K562 (cell line): Measurements from ENCODE around the gene WDR31. TPM values are rescaled to one million over a fixed set of nuclear protein-coding genes. Genes with fewer than 3 reads are reported as not detected.

Source experiments
- CBX8 ChIP-seq: fragments of 200-600 bp; sonication (generic); IDR thresholded peaks from 2 replicates; pipeline ENCODE4 v1.6.1; 2012; ENCODE audit warnings: borderline replicate concordance, mixed run types, low read depth, mild to moderate bottlenecking, moderate library complexity, mixed read lengths, low read length, control low read depth, inconsistent platforms; ENCODE audit not compliant: poor library complexity, severe bottlenecking; ENCODE audit errors: extremely low read depth
- CREB1 ChIP-seq, 2 experiments: sonication (generic) in 1 of 2; formaldehyde crosslinking in 1 of 2; IDR thresholded peaks; 2 replicates each; pipeline versions ENCODE4 v1.6.1 to v1.8.0; 2012 to 2022; ENCODE audit warnings: inconsistent platforms in 1 of 2, mild to moderate bottlenecking in 1 of 2, missing genetic modification reagents in 1 of 2, moderate library complexity in 1 of 2
- ESRRB ChIP-seq: fragments of 250-450 bp; sonication (Bioruptor Pico); IDR thresholded peaks from 2 replicates; pipeline ENCODE4 v1.5.0; 2020; ENCODE audit warnings: mild to moderate bottlenecking, moderate library complexity, borderline replicate concordance
- ETV6 ChIP-seq, 3 experiments: fragments of 150-350 bp in 1 of 3; sonication (generic) in 1 of 3; formaldehyde crosslinking in 1 of 3; IDR thresholded peaks; 2 replicates each; pipeline versions ENCODE4 v1.6.1 to v1.8.0; 2014 to 2022; ENCODE audit warnings: borderline replicate concordance in 2 of 3, low read depth in 2 of 3, antibody characterized with exemption in 1 of 3, low read length in 1 of 3, mild to moderate bottlenecking in 1 of 3, missing genetic modification reagents in 1 of 3
- HDAC6 ChIP-seq: IDR thresholded peaks from 2 replicates; pipeline ENCODE4 v1.6.1; 2012; ENCODE audit warnings: low read depth, mild to moderate bottlenecking, control low read depth, inconsistent platforms, low read length, moderate library complexity
- HIVEP1 ChIP-seq: fragments of 250-450 bp; sonication (Bioruptor Pico); IDR thresholded peaks from 2 replicates; pipeline ENCODE4 v1.4.0; 2020; ENCODE audit warnings: mild to moderate bottlenecking
- KLF13 ChIP-seq: fragments of 450-650 bp; IDR thresholded peaks from 2 replicates; pipeline ENCODE4 v1.6.1; 2016; ENCODE audit warnings: missing genetic modification characterization, low read depth, mild to moderate bottlenecking, missing compliant biosample characterization, moderate library complexity, borderline replicate concordance
- L3MBTL2 ChIP-seq: fragments of 450-650 bp; IDR thresholded peaks from 2 replicates; pipeline ENCODE4 v1.6.1; 2016; ENCODE audit warnings: mild to moderate bottlenecking, moderate library complexity
- LCOR ChIP-seq: sonication (generic); formaldehyde crosslinking; IDR thresholded peaks from 2 replicates; pipeline ENCODE4 v1.8.0; 2022; ENCODE audit warnings: mild to moderate bottlenecking, missing genetic modification reagents
- MYNN ChIP-seq, 2 experiments: sonication (generic); formaldehyde crosslinking in 1 of 2; IDR thresholded peaks; 2 replicates each; pipeline versions ENCODE4 v1.5.0 to v1.6.1; 2016 to 2020; ENCODE audit warnings: antibody characterized with exemption in 1 of 2, missing genetic modification reagents in 1 of 2
- PHB ChIP-seq: fragments of 250-450 bp; sonication (Bioruptor Pico); IDR thresholded peaks from 2 replicates; pipeline ENCODE4 v1.5.0; 2021
- PTRF ChIP-seq: fragments of 450-650 bp; IDR thresholded peaks from 2 replicates; pipeline ENCODE4 v1.6.1; 2016; ENCODE audit warnings: mild to moderate bottlenecking, missing genetic modification characterization, missing compliant biosample characterization
- SLC30A9 ChIP-seq: fragments of 250-450 bp; sonication (Bioruptor Pico); IDR thresholded peaks from 2 replicates; pipeline ENCODE4 v1.8.0; 2022; ENCODE audit warnings: mild to moderate bottlenecking, moderate library complexity
- SP2 ChIP-seq: IDR thresholded peaks from 2 replicates; pipeline ENCODE4 v1.6.1; 2011; ENCODE audit warnings: mild to moderate bottlenecking, low read depth, low read length, moderate library complexity; ENCODE audit not compliant: poor library complexity, severe bottlenecking; ENCODE audit errors: extremely low read depth
- TAF1 ChIP-seq: IDR thresholded peaks from 2 replicates; pipeline ENCODE4 v1.6.1; 2011; ENCODE audit warnings: mild to moderate bottlenecking, low read length, moderate library complexity; ENCODE audit not compliant: insufficient read depth, control insufficient read depth, severe bottlenecking; ENCODE audit errors: extremely low read depth
- TEAD2 ChIP-seq: fragments of 450-650 bp; IDR thresholded peaks from 2 replicates; pipeline ENCODE4 v1.6.1; 2016; ENCODE audit warnings: missing genetic modification characterization, control low read depth, missing compliant biosample characterization
- ZNF232 ChIP-seq: sonication (generic); formaldehyde crosslinking; IDR thresholded peaks from 2 replicates; pipeline ENCODE4 v1.8.0; 2022; ENCODE audit warnings: mild to moderate bottlenecking, missing genetic modification reagents
- ZNF311 ChIP-seq: fragments of 250-450 bp; sonication (Bioruptor Pico); IDR thresholded peaks from 2 replicates; pipeline ENCODE4 v1.4.0; 2020; ENCODE audit warnings: mild to moderate bottlenecking, moderate library complexity
- ZNF354B ChIP-seq: fragments of 250-450 bp; sonication (Bioruptor Pico); IDR thresholded peaks from 2 replicates; pipeline ENCODE4 v1.4.0; 2020
- ZNF79 ChIP-seq: fragments of 250-450 bp; sonication (Bioruptor Pico); IDR thresholded peaks from 2 replicates; pipeline ENCODE4 v1.4.0; 2020; ENCODE audit warnings: low read depth, mild to moderate bottlenecking, moderate library complexity
- polyA plus RNA-seq, 8 experiments: library from polyadenylated mRNA; depleted of rRNA in 4 of 8; stranded (reverse) in 5 of 8; unstranded in 3 of 8; fragments of >200 nt; fragmentation: Nextera tagmentation in 2 of 8; fragmentation: Illumina TruSeq in 1 of 8; extraction: Ambion mirVana in 2 of 8; extraction: Trizol in 1 of 8; gene quantifications; 2 replicates each; pipeline versions ENCODE4 v1.2.1 to v1.2.3, GENCODE V29; 2011 to 2014; ENCODE audit warnings: inconsistent platforms in 1 of 8, missing spikeins in 1 of 8
- total RNA-seq, 7 experiments: library from RNA; depleted of rRNA in 6 of 7; stranded (reverse); fragments of >200 nt in 6 of 7; fragmentation: Illumina TruSeq in 2 of 7; extraction: Trizol in 2 of 7; gene quantifications; 2 replicates each; pipeline versions ENCODE4 v1.2.1 to v1.2.3, GENCODE V29; 2011 to 2021; ENCODE audit warnings: low replicate concordance in 1 of 7
- TF ChIP-seq, protein P1 (sequence below): fragments of 450-650 bp; formaldehyde crosslinking; IDR thresholded peaks from 2 replicates; pipeline ENCODE4 v1.4.0; 2022; ENCODE audit warnings: missing genetic modification characterization
- TF ChIP-seq, protein P2 (sequence below), 3 experiments: fragments of 200-800 bp in 1 of 3; sonication (Bioruptor generic) in 1 of 3; sonication (generic) in 1 of 3; formaldehyde crosslinking in 1 of 3; IDR thresholded peaks; 2 replicates each; pipeline versions ENCODE4 v1.6.1 to v1.8.0; 2016 to 2022; ENCODE audit warnings: mild to moderate bottlenecking in 2 of 3, missing compliant biosample characterization in 2 of 3, missing genetic modification characterization in 2 of 3, missing genetic modification reagents in 1 of 3

WDR31 gene
- total and polyA plus RNA-seq, 9 of the 15 experiments (the other 6 are each of a cell fraction or from before 2014, with no cell fraction given) = 0.35 to 1.8 (median 0.95) TPM

DNA sequence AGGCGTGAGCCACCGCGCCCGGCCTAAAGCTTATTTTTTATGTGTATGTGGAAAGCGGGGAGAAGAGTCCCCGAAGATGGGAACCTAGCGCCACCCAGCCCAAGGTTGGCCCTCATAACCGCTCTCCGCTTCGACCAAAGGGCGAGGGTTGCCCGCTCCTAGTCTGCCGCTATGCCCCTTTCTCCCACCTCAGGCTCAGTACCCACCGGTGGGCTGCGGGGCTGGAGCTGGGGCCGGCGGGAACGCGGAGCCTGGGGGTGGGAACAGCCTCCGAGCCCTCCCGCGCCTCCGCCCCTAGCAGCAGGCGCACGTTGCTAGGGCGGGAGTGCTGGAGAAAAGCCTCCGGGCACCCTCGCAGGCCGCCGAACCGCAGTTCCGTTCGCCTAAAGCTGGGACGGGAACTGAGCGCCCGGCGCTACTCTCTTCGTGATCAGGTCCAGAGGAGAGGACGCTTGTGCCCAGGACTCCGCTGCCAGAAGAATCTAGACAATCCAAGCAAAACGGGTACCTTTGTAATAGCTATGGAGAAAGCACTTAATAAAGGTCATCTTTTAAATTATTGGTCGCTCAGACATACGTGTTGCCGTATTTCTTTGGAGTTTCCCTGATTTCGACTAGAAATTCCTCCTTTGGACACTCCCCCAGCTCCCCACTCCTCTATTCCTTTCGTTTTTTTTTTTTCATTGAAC is at the start of gene WDR31 (continued):
- TF ChIP-seq KLF13 (tag) (peak; percentile 73; the same call in 1 of the 2 replicates), TAF1 (peak; percentile 88), MYNN (IDR thresholded peaks at IDR 0.05) (peak; percentile 79), MYNN (CRISPR knock-in tag; IDR thresholded peaks at IDR 0.05) (no peak), SLC30A9 (CRISPR knock-in tag) (no peak), CBX8 (no peak), ZNF354B (CRISPR knock-in tag) (no peak), HIVEP1 (CRISPR knock-in tag) (no peak), LCOR (CRISPR knock-in tag) (peak; percentile 58; the same call in 1 of the 2 replicates), ZNF232 (CRISPR knock-in tag) (no peak), PHB (no peak), ETV6 (IDR thresholded peaks at IDR 0.05; ENCODE audit: borderline replicate concordance in 1 of 2, low read depth in 2 of 2, low read length in 1 of 2) (no peak), ETV6 (CRISPR knock-in tag; IDR thresholded peaks at IDR 0.05; ENCODE audit: borderline replicate concordance) (no peak), TEAD2 (no peak), ZNF311 (CRISPR knock-in tag) (no peak), CREB1 (IDR thresholded peaks at IDR 0.05) (peak; percentile 56), CREB1 (CRISPR knock-in tag; IDR thresholded peaks at IDR 0.05) (peak; percentile 40; the same call in 1 of the 2 replicates), PTRF (no peak), L3MBTL2 (peak; percentile 80), HDAC6 (no peak), ZNF79 (CRISPR knock-in tag) (no peak), ESRRB (no peak), SP2 (no peak)
- TF ChIP-seq, protein P1, sequence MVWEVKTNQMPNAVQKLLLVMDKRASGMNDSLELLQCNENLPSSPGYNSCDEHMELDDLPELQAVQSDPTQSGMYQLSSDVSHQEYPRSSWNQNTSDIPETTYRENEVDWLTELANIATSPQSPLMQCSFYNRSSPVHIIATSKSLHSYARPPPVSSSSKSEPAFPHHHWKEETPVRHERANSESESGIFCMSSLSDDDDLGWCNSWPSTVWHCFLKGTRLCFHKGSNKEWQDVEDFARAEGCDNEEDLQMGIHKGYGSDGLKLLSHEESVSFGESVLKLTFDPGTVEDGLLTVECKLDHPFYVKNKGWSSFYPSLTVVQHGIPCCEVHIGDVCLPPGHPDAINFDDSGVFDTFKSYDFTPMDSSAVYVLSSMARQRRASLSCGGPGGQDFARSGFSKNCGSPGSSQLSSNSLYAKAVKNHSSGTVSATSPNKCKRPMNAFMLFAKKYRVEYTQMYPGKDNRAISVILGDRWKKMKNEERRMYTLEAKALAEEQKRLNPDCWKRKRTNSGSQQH (CRISPR knock-in tag) = no peak
- TF ChIP-seq, protein P2, sequence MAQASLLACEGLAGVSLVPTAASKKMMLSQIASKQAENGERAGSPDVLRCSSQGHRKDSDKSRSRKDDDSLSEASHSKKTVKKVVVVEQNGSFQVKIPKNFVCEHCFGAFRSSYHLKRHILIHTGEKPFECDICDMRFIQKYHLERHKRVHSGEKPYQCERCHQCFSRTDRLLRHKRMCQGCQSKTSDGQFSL (CRISPR knock-in tag; IDR thresholded peaks at IDR 0.05) = no peak
- TF ChIP-seq, protein P2 (tag; IDR thresholded peaks at IDR 0.05) = no peak
